PC-3 (cell line): Measurements from ENCODE around the gene C12orf50. TPM values are rescaled to one million over a fixed set of nuclear protein-coding genes. Genes with fewer than 3 reads are reported as not detected.

ENCODE experiments used
- ATAC-seq: fragments of 200-7000 bp; cut with Tn5 transposase; 2 replicates; pipeline ENCODE4 v1.9.1; 2020; ENCODE audit warnings: mild to moderate bottlenecking, moderate library complexity
- BruUV-seq: library from RNA; stranded (reverse); fragments of 400-500 nt; replicated peaks from 2 replicates; lab custom pipeline; 2021; lab: Mats Ljungman, UMichigan
- CTCF ChIA-PET: fragments of 300-600 bp; sonication (Branson Sonifier 250); formaldehyde crosslinking; loops from one replicate; lab custom pipeline; 2022; ENCODE audit warnings: antibody characterized with exemption; lab: Charles Lee
- POLR2A ChIA-PET: fragments of 300-600 bp; sonication (Branson Sonifier 250); formaldehyde crosslinking; loops from one replicate; lab custom pipeline; 2022; ENCODE audit warnings: antibody characterized with exemption; ENCODE audit not compliant: unreplicated experiment; lab: Charles Lee
- DNase-seq: peaks from one replicate; pipeline ENCODE4 v3.0.0-alpha.2; 2015
- H2AFZ ChIP-seq: fragments of 300-600 bp; sonication (generic); 2 replicates; pipeline ENCODE4 v1.6.0; 2016; ENCODE audit warnings: antibody characterized with exemption, low read length
- H3F3A ChIP-seq: fragments of 300-600 bp; sonication (generic); one replicate; pipeline ENCODE4 v1.6.0; 2017; ENCODE audit warnings: antibody characterized with exemption, low read length, control low read depth, mild to moderate bottlenecking; ENCODE audit not compliant: unreplicated experiment
- H3K27ac ChIP-seq: fragments of 300-600 bp; sonication (generic); 2 replicates; pipeline ENCODE4 v1.5.1; 2016; ENCODE audit warnings: mild to moderate bottlenecking, low read length
- H3K27me3 ChIP-seq: fragments of 300-600 bp; sonication (generic); 2 replicates; pipeline ENCODE4 v1.6.1; 2016; ENCODE audit warnings: low read length, mixed read lengths
- H3K36me3 ChIP-seq: fragments of 300-600 bp; sonication (generic); 2 replicates; pipeline ENCODE4 v1.6.1; 2016; ENCODE audit warnings: low read depth, mixed run types, low read length, mixed read lengths
- H3K4me1 ChIP-seq: fragments of 300-600 bp; sonication (generic); 2 replicates; pipeline ENCODE4 v1.5.1; 2016; ENCODE audit warnings: low read length; ENCODE audit not compliant: insufficient read depth
- H3K4me2 ChIP-seq: fragments of 300-600 bp; sonication (generic); 2 replicates; pipeline ENCODE4 v1.6.0; 2016; ENCODE audit warnings: low read length
- H3K4me3 ChIP-seq: fragments of 300-600 bp; sonication (generic); 2 replicates; pipeline ENCODE4 v1.5.1; 2016; ENCODE audit warnings: mild to moderate bottlenecking, low read length, mixed read lengths
- H3K79me2 ChIP-seq: fragments of 300-600 bp; sonication (generic); 2 replicates; pipeline ENCODE4 v1.6.1; 2017; ENCODE audit warnings: low read length, mixed read lengths
- H3K9ac ChIP-seq: fragments of 300-600 bp; sonication (generic); 2 replicates; pipeline ENCODE4 v1.6.0; 2016; ENCODE audit warnings: mild to moderate bottlenecking, low read length
- H3K9me2 ChIP-seq: fragments of 300-600 bp; sonication (generic); replicated peaks from 2 replicates; pipeline ENCODE4 v1.6.1; 2016; ENCODE audit warnings: mixed run types, low read length, mixed read lengths
- H3K9me3 ChIP-seq: fragments of 300-600 bp; sonication (generic); 2 replicates; pipeline ENCODE4 v1.6.1; 2016; ENCODE audit warnings: low read length, mixed read lengths
- H4K20me1 ChIP-seq: fragments of 300-600 bp; sonication (generic); 2 replicates; pipeline ENCODE4 v1.6.1; 2016; ENCODE audit warnings: low read length, mixed read lengths
- EZH2 ChIP-seq: fragments of 300-600 bp; sonication (generic); IDR thresholded peaks from one replicate; pipeline ENCODE4 v1.6.1; 2017; ENCODE audit warnings: antibody characterized with exemption, mild to moderate bottlenecking, low read length; ENCODE audit not compliant: unreplicated experiment
- EZH2phosphoT487 ChIP-seq: fragments of 300-600 bp; sonication (generic); IDR thresholded peaks from 2 replicates; pipeline ENCODE4 v1.6.1; 2018; ENCODE audit warnings: mild to moderate bottlenecking, antibody characterized with exemption, low read length, borderline replicate concordance
- intact Hi-C: fragments of 100-400 bp; cut with micrococcal nuclease; formaldehyde crosslinking; loops from 2 replicates; pipeline ENCODE4 v1.9.0; 2023
- total RNA-seq: library from RNA; depleted of rRNA; stranded (reverse); fragments of >200 nt; gene quantifications from 2 replicates; pipeline ENCODE4 v1.2.3, GENCODE V29; 2014
- TF ChIP-seq, protein P1 (sequence below): fragments of 300-600 bp; sonication (generic); conservative IDR thresholded peaks from 2 replicates; pipeline ENCODE4 v1.5.1; 2017; ENCODE audit warnings: antibody characterized with exemption, low read depth, mild to moderate bottlenecking, low read length

C12orf50 gene
- total RNA-seq, 1 experiment from 2014 or later = not detected

DNA sequence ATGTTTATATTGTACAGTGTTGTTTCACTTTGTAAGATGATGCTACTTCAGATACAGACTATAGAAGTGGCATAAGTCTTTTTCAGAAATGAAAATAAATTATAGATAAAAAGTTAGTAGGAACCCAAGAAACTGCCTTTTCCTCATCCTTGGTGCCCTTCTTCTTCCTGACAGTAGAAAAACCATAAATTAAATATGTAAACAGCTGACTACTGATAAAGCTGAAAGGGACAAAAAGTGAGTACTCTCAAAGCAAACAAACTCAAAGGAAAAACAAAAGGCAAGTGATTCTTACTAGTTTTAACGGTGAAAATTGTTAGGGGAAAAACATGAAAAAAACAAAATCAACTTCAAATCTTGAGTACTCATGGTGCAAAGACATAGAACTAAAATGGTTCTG, 8.6 kb upstream of the C12orf50 start:
- H3K79me2 ChIP-seq = peaks cover 67% of the 10 kb centered on the region
- H4K20me1 ChIP-seq = peaks cover 19% of the 10 kb centered on the region
- peak overlapping the region; percentile 90 for H3K4me2 ChIP-seq
- H3K36me3 ChIP-seq = peaks cover 5% of the 10 kb centered on the region; the same call in 1 of the 2 replicates
- H3K27me3 ChIP-seq = no peaks in the 10 kb centered on the region
- H3K9ac ChIP-seq = no peak overlapping the region
- BruUV-seq = no TSS peak
- TF ChIP-seq, protein P1, sequence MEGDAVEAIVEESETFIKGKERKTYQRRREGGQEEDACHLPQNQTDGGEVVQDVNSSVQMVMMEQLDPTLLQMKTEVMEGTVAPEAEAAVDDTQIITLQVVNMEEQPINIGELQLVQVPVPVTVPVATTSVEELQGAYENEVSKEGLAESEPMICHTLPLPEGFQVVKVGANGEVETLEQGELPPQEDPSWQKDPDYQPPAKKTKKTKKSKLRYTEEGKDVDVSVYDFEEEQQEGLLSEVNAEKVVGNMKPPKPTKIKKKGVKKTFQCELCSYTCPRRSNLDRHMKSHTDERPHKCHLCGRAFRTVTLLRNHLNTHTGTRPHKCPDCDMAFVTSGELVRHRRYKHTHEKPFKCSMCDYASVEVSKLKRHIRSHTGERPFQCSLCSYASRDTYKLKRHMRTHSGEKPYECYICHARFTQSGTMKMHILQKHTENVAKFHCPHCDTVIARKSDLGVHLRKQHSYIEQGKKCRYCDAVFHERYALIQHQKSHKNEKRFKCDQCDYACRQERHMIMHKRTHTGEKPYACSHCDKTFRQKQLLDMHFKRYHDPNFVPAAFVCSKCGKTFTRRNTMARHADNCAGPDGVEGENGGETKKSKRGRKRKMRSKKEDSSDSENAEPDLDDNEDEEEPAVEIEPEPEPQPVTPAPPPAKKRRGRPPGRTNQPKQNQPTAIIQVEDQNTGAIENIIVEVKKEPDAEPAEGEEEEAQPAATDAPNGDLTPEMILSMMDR = no peak
- TF ChIP-seq EZH2phosphoT487 (no peak), EZH2 (no peak)
- intact Hi-C loops = loop anchor here (2.0 kb wide), 1 partner anchor 15 kb away; no protein-coding TSS in a partner anchor
- no peaks in the 10 kb centered on the region for H3K9me3 ChIP-seq
- no peak overlapping the region for H3K27ac ChIP-seq
- ChIA-PET CTCF (interaction anchor here (0.7 kb wide), 1 partner anchor 710 kb away, joined by 3 read pairs; no protein-coding TSS in a partner anchor), POLR2A (no interaction called here)
- H3K4me3 ChIP-seq = peak overlapping the region; percentile 80; the same call in 1 of the 2 replicates
- H3F3A ChIP-seq = no peaks in the 10 kb centered on the region
- H3K9me2 ChIP-seq = no peaks in the 10 kb centered on the region
- H2AFZ ChIP-seq = no peak overlapping the region
- H3K4me1 ChIP-seq = peaks cover 20% of the 10 kb centered on the region
- ATAC-seq (no peak), DNase-seq (no peak)

DNA sequence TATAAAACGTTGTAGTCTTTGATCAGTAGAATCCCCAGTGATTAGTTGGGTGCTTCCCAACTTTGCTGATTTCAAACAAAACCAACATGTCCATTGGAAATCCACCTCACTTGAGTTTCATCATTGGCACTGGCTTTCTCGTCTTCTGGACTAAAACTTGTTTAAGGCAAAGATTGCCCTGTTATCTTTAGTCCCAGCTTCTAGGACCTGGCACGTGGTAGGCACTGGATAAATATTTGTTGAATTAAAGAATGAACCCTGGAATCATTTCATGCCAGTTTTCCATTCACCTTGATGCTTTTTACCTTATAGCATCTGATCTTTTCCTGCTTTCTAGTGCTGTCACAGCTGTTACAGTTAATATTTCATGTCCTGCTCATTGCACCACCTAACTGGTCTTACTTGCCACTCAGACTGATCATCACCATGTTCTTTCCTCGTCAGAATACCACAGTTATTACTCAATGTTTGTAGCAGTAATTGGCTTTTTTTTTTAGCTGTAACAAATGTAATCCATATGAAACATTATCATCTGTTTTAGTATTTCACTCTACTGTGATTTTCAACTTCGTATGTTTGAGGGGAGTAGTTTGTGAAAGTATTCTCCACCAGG, 7.3 kb upstream of the C12orf50 start:
- Histone ChIP-seq H3K79me2 (peaks cover 57% of the 10 kb centered on the region), H3K4me3 (peak overlapping the region; percentile 80), H3K27me3 (no peaks in the 10 kb centered on the region), H3K9me2 (no peaks in the 10 kb centered on the region), H3K27ac (no peak overlapping the region), H3K9me3 (no peaks in the 10 kb centered on the region), H4K20me1 (peaks cover 15% of the 10 kb centered on the region), H3K4me1 (peaks cover 20% of the 10 kb centered on the region), H3K9ac (peak overlapping the region; percentile 75), H3K4me2 (peak overlapping the region; percentile 90), H3K36me3 (peaks cover 5% of the 10 kb centered on the region; the same call in 1 of the 2 replicates), H3F3A (no peaks in the 10 kb centered on the region), H2AFZ (peak overlapping the region; percentile 91; the same call in 1 of the 2 replicates)
- BruUV-seq = no TSS peak
- peak; percentile 52 for DNase-seq
- POLR2A ChIA-PET = no interaction called here
- intact Hi-C loops = loop anchor here (2.0 kb wide), 1 partner anchor 16 kb away; no protein-coding TSS in a partner anchor
- CTCF ChIA-PET = no interaction called here
- TF ChIP-seq, protein P1 = no peak
- no peak for TF ChIP-seq EZH2phosphoT487
- no peak for TF ChIP-seq EZH2
- ATAC-seq = peak; percentile 19; the same call in 1 of the 2 replicates

DNA sequence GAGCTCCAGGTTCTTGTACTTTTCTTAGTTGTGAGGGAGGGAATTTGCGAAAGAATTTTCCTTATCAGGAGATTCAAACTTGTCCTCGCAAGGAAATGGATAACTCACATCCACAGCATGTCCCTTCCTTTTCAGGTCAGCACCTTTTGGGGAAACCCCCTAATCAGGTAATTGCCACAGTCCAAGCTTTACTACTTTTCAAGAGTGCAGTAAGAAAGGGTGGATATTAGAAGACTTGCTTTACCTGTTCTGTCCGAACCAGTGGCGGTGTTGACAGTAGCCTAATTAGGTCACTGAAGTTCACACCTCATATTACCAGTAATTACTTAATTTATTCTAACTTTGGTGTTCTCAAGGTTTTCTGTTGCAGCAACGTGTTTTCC, 6.7 kb upstream of the C12orf50 start:
- DNase-seq (peak; percentile 21), ATAC-seq (peak; percentile 17)
- Histone ChIP-seq H3K36me3 (peaks cover 5% of the 10 kb centered on the region; the same call in 1 of the 2 replicates), H2AFZ (peak overlapping the region; percentile 91), H3K27ac (no peak overlapping the region), H3K27me3 (no peaks in the 10 kb centered on the region), H3K9ac (peak overlapping the region; percentile 75), H3K9me2 (no peaks in the 10 kb centered on the region), H3K4me2 (peak overlapping the region; percentile 90), H3K4me3 (peak overlapping the region; percentile 80), H3K4me1 (peaks cover 20% of the 10 kb centered on the region), H3K9me3 (no peaks in the 10 kb centered on the region), H3K79me2 (peaks cover 52% of the 10 kb centered on the region), H4K20me1 (peaks cover 15% of the 10 kb centered on the region), H3F3A (no peaks in the 10 kb centered on the region)
- intact Hi-C loops = loop anchor here (2.0 kb wide), 1 partner anchor 17 kb away; no protein-coding TSS in a partner anchor
- ChIA-PET POLR2A (no interaction called here), CTCF (no interaction called here)
- TF ChIP-seq, protein P1 = no peak
- TF ChIP-seq EZH2 = no peak
- no peak for TF ChIP-seq EZH2phosphoT487
- TSS peak; percentile 37 for BruUV-seq
